GM12878 (cell line): ENCODE data around the gene PRM2. TPM values are rescaled to one million over a fixed set of nuclear protein-coding genes. Genes with fewer than 3 reads are reported as not detected.

Experiments used
- ATAC-seq: fragments of 200-7000 bp; cut with Tn5 transposase; 3 replicates; pipeline ENCODE4 v1.9.1; 2020; ENCODE audit warnings: mild to moderate bottlenecking, moderate library complexity
- BruUV-seq: library from RNA; stranded (reverse); fragments of 400-500 nt; replicated peaks from 2 replicates; lab custom pipeline; 2021; lab: Mats Ljungman, UMichigan
- CTCF ChIA-PET: fragments of 300-600 bp; sonication (Branson Sonifier 250); formaldehyde crosslinking; extraction: SDS; loops from one replicate; lab custom pipeline; 2021; ENCODE audit warnings: inconsistent platforms; lab: Yijun Ruan, JAX
- POLR2A ChIA-PET: fragments of 350-600 bp; formaldehyde crosslinking; extraction: SDS; loops from one replicate; lab custom pipeline; 2021; ENCODE audit warnings: inconsistent platforms; lab: Charles Lee
- RAD21 ChIA-PET: fragments of 300-600 bp; sonication (Branson Sonifier 250); formaldehyde crosslinking; loops from one replicate; lab custom pipeline; 2023; ENCODE audit warnings: antibody characterized with exemption; ENCODE audit not compliant: unreplicated experiment; lab: Charles Lee
- SMC1A ChIA-PET: fragments of 300-600 bp; sonication (Branson Sonifier 250); formaldehyde crosslinking; loops from one replicate; lab custom pipeline; 2023; ENCODE audit not compliant: unreplicated experiment, uncharacterized antibody; lab: Charles Lee
- DNase-seq: peaks from one replicate; pipeline ENCODE4 v3.0.0-alpha.2; 2011; ENCODE audit warnings: low read depth, low spot score
- FAIRE-seq: peaks from 3 replicates; lab custom pipeline; 2011; peaks lifted over from hg19 to GRCh38; lab: Jason Lieb, UNC
- H2AFZ ChIP-seq: 2 replicates; pipeline ENCODE4 v1.6.0; 2011; ENCODE audit warnings: low read depth, low read length, control low read depth; ENCODE audit not compliant: control insufficient read depth
- H3K27ac ChIP-seq: 2 replicates; pipeline ENCODE4 v1.5.1; 2011; ENCODE audit warnings: control low read depth; ENCODE audit not compliant: control insufficient read depth, insufficient read depth
- H3K27me3 ChIP-seq, 2 experiments: replicated peaks in 1 of 2; 2 replicates each; pipeline versions ENCODE4 v1.6.0 to v1.6.1; 2011; ENCODE audit warnings: low read length in 1 of 2; ENCODE audit not compliant: control insufficient read depth in 2 of 2, insufficient read depth in 2 of 2
- H3K36me3 ChIP-seq, 2 experiments: 2 replicates each; pipeline ENCODE4 v1.5.1; 2011; ENCODE audit warnings: low read length in 1 of 2; ENCODE audit not compliant: control insufficient read depth in 2 of 2, insufficient read depth in 2 of 2
- H3K4me1 ChIP-seq: 2 replicates; pipeline ENCODE4 v1.6.1; 2011; ENCODE audit warnings: mild to moderate bottlenecking, low read length, moderate library complexity, mixed read lengths; ENCODE audit not compliant: control insufficient read depth, insufficient read depth
- H3K4me2 ChIP-seq: 2 replicates; pipeline ENCODE4 v1.6.0; 2011; ENCODE audit warnings: control low read depth; ENCODE audit not compliant: control insufficient read depth, insufficient read depth
- H3K4me3 ChIP-seq: fragments of 200-600 bp; sonication (generic); 2 replicates; pipeline ENCODE4 v1.5.1; 2016
- H3K79me2 ChIP-seq: 2 replicates; pipeline ENCODE4 v1.6.0; 2011; ENCODE audit warnings: low read length; ENCODE audit not compliant: control insufficient read depth, insufficient read depth
- H3K9ac ChIP-seq: 2 replicates; pipeline ENCODE4 v1.8.0; 2011; ENCODE audit warnings: low read length, control low read depth, mixed read lengths; ENCODE audit not compliant: control insufficient read depth, insufficient read depth
- H3K9me3 ChIP-seq: replicated peaks from 3 replicates; pipeline ENCODE4 v1.5.1; 2011; ENCODE audit warnings: mild to moderate bottlenecking, low read length; ENCODE audit not compliant: control insufficient read depth, insufficient read depth
- H4K20me1 ChIP-seq: 2 replicates; pipeline ENCODE4 v1.6.0; 2011; ENCODE audit not compliant: control insufficient read depth, insufficient read depth
- BHLHE40 ChIP-seq, 2 experiments: fragments of 450-650 bp in 1 of 2; IDR thresholded peaks; 2 replicates each; pipeline ENCODE4 v1.6.1; 2011 to 2017; ENCODE audit warnings: low read depth in 2 of 2, borderline replicate concordance in 1 of 2, improper control_type of control experiment in 1 of 2, low read length in 1 of 2, mild to moderate bottlenecking in 1 of 2
- CEBPB ChIP-seq, 2 experiments: fragments of 150-350 bp in 1 of 2; IDR thresholded peaks; 2 replicates each; pipeline ENCODE4 v1.6.1; 2012 to 2014; ENCODE audit warnings: low read depth in 2 of 2, low read length in 2 of 2, borderline replicate concordance in 1 of 2, inconsistent platforms in 1 of 2
- E2F8 ChIP-seq: fragments of 450-650 bp; IDR thresholded peaks from 2 replicates; pipeline ENCODE4 v1.6.1; 2018; ENCODE audit warnings: mild to moderate bottlenecking, low read depth, moderate library complexity; ENCODE audit not compliant: partially characterized antibody
- EGR1 ChIP-seq, 2 experiments: IDR thresholded peaks; 1 replicate in 1 of 2; 2 replicates in 1 of 2; pipeline ENCODE4 v1.6.1; 2011 to 2012; ENCODE audit warnings: low read depth in 2 of 2, low read length in 2 of 2, borderline replicate concordance in 1 of 2, mild to moderate bottlenecking in 1 of 2, moderate library complexity in 1 of 2
- FOXK2 ChIP-seq: fragments of 450-650 bp; IDR thresholded peaks from 2 replicates; pipeline ENCODE4 v1.6.1; 2017; ENCODE audit warnings: mild to moderate bottlenecking, moderate library complexity
- IKZF1 ChIP-seq: fragments of 450-650 bp; conservative IDR thresholded peaks from 2 replicates; pipeline ENCODE4 v1.6.1; 2017; ENCODE audit warnings: antibody characterized with exemption, mild to moderate bottlenecking
- IRF4 ChIP-seq: IDR thresholded peaks from 2 replicates; pipeline ENCODE4 v1.6.1; 2011; ENCODE audit warnings: low read depth, low read length
- KAT2A ChIP-seq: conservative IDR thresholded peaks from 2 replicates; pipeline ENCODE4 v1.6.1; 2011; ENCODE audit warnings: low read depth, low read length; ENCODE audit not compliant: control insufficient read depth
- MAX ChIP-seq: IDR thresholded peaks from 2 replicates; pipeline ENCODE4 v1.6.1; 2012; ENCODE audit warnings: low read depth, low read length, improper control_type of control experiment
- MYB ChIP-seq: fragments of 150-350 bp; IDR thresholded peaks from 2 replicates; pipeline ENCODE4 v1.6.1; 2014; ENCODE audit warnings: mild to moderate bottlenecking, low read depth, low read length, borderline replicate concordance
- PML ChIP-seq: IDR thresholded peaks from 2 replicates; pipeline ENCODE4 v1.6.1; 2012; ENCODE audit warnings: low read length, inconsistent platforms
- POU2F2 ChIP-seq: IDR thresholded peaks from 3 replicates; pipeline ENCODE4 v1.6.1; 2011; ENCODE audit warnings: low read depth, mild to moderate bottlenecking, low read length, borderline replicate concordance
- RAD51 ChIP-seq: fragments of 450-650 bp; IDR thresholded peaks from 2 replicates; pipeline ENCODE4 v1.6.1; 2016; ENCODE audit warnings: moderate library complexity, mild to moderate bottlenecking, inconsistent platforms
- SP1 ChIP-seq: IDR thresholded peaks from one replicate; pipeline ENCODE4 v1.6.1; 2011; ENCODE audit warnings: low read depth, low read length
- WGBS: methylation state at CpG from one replicate; pipeline ENCODE4 v1.1.6; 2016; ENCODE audit warnings: low lambda C conversion rate; ENCODE audit not compliant: insufficient replicate concordance, insufficient coverage; ENCODE audit errors: missing lambda C conversion rate; 5-methylcytosine and 5-hydroxymethylcytosine counted together
- in situ Hi-C: fragments of 300-500 bp; cut with MboI; formaldehyde crosslinking; loops from 9 replicates; pipeline ENCODE4 v1.14.3; 2018; ENCODE audit warnings: mixed read lengths
- intact Hi-C: fragments of 100-400 bp; cut with micrococcal nuclease; formaldehyde crosslinking; loops from one replicate; pipeline ENCODE4 v1.14.2; 2022; ENCODE audit not compliant: unreplicated experiment
- polyA plus RNA-seq, 11 experiments: library from polyadenylated mRNA; depleted of rRNA in 4 of 11; unstranded in 6 of 11; stranded (reverse) in 5 of 11; fragments of >200 nt; fragmentation: Nextera tagmentation in 4 of 11; fragmentation: Illumina TruSeq in 1 of 11; extraction: Ambion mirVana in 4 of 11; extraction: Trizol in 1 of 11; gene quantifications; 1 replicate in 1 of 11; 2 replicates in 10 of 11; pipeline versions ENCODE4 v1.2.1 to v1.2.3, GENCODE V29; 2011 to 2016; ENCODE audit warnings: inconsistent platforms in 2 of 11, missing spikeins in 2 of 11, low read depth in 1 of 11
- total RNA-seq, 4 experiments: library from RNA; depleted of rRNA in 3 of 4; stranded (reverse); fragments of >200 nt in 3 of 4; fragmentation: Illumina TruSeq in 1 of 4; extraction: Trizol in 1 of 4; gene quantifications; 2 replicates each; pipeline versions ENCODE4 v1.2.1 to v1.2.3, GENCODE V29; 2013 to 2021
- TF ChIP-seq, protein P1 (sequence below): fragments of 450-650 bp; IDR thresholded peaks from 2 replicates; pipeline ENCODE4 v1.6.1; 2016; ENCODE audit warnings: mild to moderate bottlenecking
- TF ChIP-seq, protein P2 (sequence below): IDR thresholded peaks from 2 replicates; pipeline ENCODE4 v1.6.1; 2011; ENCODE audit warnings: low read depth, low read length, improper control_type of control experiment, borderline replicate concordance

Gene PRM2
- total and polyA plus RNA-seq, 10 of the 15 experiments (the other 5 are each of a cell fraction or from before 2014, with no cell fraction given) = not detected

DNA sequence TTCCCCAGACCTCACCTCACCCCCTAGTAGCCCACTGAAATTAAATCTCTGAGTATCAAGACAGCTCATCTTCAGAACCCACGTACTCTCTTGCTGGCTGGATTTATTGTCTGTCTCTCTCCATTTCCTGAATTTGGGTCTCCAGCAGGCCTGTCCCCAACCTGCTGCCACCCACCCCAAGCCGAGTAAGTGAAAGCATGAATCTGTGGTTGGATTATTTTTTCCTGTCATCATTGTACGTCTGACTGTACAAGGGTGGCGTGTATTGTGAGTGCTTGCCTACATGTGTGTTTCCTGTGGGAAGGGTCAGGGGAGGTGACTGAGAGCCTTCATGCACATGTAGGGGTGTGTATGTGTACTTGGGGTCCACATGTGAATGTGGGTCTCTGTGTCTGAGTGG, 12.5 kb downstream of the PRM2 start (continued):
- no peak for TF ChIP-seq E2F8
- peak; percentile 16; the same call in 1 of the 3 replicates for TF ChIP-seq POU2F2
- TF ChIP-seq RAD51 = no peak
- TF ChIP-seq FOXK2 = 0 out of 2 replicates have a peak, but pooled peaks have one; percentile 34
- TF ChIP-seq IRF4 = 0 out of 2 replicates have a peak, but pooled peaks have one; percentile 45
- no peak for TF ChIP-seq SP1
- TF ChIP-seq KAT2A = no peak
- peak; percentile 5 to 24; a peak in 1 of 4 replicates for TF ChIP-seq BHLHE40 (IDR thresholded peaks at IDR 0.05; ENCODE audit: borderline replicate concordance in 1 of 2, low read depth in 2 of 2, low read length in 1 of 2)

DNA sequence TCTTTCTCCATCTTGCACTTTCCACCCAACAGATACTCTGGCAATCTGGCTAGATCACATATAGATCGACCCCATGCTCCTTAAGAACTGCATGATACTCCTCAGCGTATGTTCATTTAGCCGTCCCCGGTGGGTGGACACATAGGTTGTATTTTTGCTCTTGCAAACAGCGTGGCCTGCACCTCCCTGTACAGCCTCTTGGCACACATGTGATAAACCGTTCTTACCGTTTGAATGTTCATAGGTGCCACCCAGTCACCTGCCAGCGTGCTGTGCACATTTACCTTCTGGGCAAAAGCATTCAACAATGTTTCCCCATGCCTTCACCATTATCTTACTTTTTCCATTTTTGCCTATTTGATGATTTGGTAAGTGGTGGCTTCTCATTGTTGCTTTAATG, 13.4 kb downstream of the PRM2 start:
- no TSS peak for BruUV-seq
- FAIRE-seq (no peak), DNase-seq (no peak), ATAC-seq (no peak)
- H3K4me1 ChIP-seq = peaks cover 33% of the 10 kb centered on the region
- H3K27ac ChIP-seq = no peak overlapping the region
- CTCF ChIA-PET = interaction anchor here (1.5 to 11.0 kb wide), 3 partner anchors 35 to 292 kb away, joined by 3 to 170 read pairs (median 5); no protein-coding TSS in a partner anchor
- in situ Hi-C loops (no loop called here), intact Hi-C loops (no loop called here)
- no peaks in the 10 kb centered on the region for H3K79me2 ChIP-seq
- no peak overlapping the region for H2AFZ ChIP-seq
- H3K4me3 ChIP-seq = no peak overlapping the region
- no peak overlapping the region for H3K9ac ChIP-seq
- no peaks in the 10 kb centered on the region; the same call in 2 of the 3 replicates for H3K9me3 ChIP-seq
- RAD21 ChIA-PET = interaction anchor here (0.7 to 11.8 kb wide), 5 partner anchors 7 to 93 kb away, joined by 3 to 243 read pairs (median 4); partner anchors contain the start of gene SOCS1
- H3K36me3 ChIP-seq = no peaks in the 10 kb centered on the region
- SMC1A ChIA-PET = interaction anchor here (1.0 to 2.6 kb wide), 6 partner anchors 20 to 84 kb away, joined by 3 to 27 read pairs (median 4); no protein-coding TSS in a partner anchor
- H3K4me2 ChIP-seq = no peak overlapping the region
- POLR2A ChIA-PET = interaction anchor here (0.9 to 1.3 kb wide), 3 partner anchors 34 to 49 kb away, joined by 3 to 6 read pairs (median 4); no protein-coding TSS in a partner anchor
- H4K20me1 ChIP-seq = no peaks in the 10 kb centered on the region
- 72% methylated on average over 8 of the region's 8 CpGs for WGBS
- no peaks in the 10 kb centered on the region for H3K27me3 ChIP-seq
- TF ChIP-seq IKZF1 (no peak), IRF4 (no peak), CEBPB (IDR thresholded peaks at IDR 0.05; ENCODE audit: borderline replicate concordance in 1 of 2, low read depth in 2 of 2, low read length in 2 of 2) (no peak), PML (no peak), EGR1 (IDR thresholded peaks at IDR 0.05; ENCODE audit: borderline replicate concordance in 1 of 2, low read depth in 2 of 2, low read length in 2 of 2) (no peak), MYB (no peak), MAX (no peak)
- TF ChIP-seq, protein P1, sequence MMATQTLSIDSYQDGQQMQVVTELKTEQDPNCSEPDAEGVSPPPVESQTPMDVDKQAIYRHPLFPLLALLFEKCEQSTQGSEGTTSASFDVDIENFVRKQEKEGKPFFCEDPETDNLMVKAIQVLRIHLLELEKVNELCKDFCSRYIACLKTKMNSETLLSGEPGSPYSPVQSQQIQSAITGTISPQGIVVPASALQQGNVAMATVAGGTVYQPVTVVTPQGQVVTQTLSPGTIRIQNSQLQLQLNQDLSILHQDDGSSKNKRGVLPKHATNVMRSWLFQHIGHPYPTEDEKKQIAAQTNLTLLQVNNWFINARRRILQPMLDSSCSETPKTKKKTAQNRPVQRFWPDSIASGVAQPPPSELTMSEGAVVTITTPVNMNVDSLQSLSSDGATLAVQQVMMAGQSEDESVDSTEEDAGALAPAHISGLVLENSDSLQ = no peak
- TF ChIP-seq, protein P2, sequence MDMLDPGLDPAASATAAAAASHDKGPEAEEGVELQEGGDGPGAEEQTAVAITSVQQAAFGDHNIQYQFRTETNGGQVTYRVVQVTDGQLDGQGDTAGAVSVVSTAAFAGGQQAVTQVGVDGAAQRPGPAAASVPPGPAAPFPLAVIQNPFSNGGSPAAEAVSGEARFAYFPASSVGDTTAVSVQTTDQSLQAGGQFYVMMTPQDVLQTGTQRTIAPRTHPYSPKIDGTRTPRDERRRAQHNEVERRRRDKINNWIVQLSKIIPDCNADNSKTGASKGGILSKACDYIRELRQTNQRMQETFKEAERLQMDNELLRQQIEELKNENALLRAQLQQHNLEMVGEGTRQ = no peak
